ENCODE data around the gene HDAC9. TPM values are rescaled to one million over a fixed set of nuclear protein-coding genes. Genes with fewer than 3 reads are reported as not detected.

The HDAC9 gene
- total and polyA plus RNA-seq, 2 of the 13 experiments (the other 11 are each of a cell fraction or from before 2014, with no cell fraction given) = 0.05 to 0.07 TPM

DNA sequence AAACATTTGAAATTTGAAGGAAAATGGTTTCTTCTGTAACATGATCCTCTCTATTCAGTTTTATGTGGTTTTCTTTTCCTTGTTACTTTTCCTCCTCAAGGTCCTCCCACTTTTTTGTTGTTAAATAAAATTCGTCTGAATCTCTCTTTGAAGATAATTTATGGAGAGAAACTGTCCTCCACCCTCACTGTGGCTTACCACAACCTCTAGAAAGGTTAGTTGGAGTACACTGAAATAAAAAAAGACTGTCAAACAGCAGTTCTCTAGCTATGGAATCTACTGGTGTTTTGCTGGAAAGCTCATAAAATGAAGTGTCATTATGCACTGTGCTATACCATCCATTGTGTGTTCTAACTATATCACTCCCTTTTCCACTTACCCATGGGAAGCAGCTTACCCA, 189.4 kb downstream of the HDAC9 start:
- Histone ChIP-seq H3K4me3 (replicated peaks in 1 of 3; ENCODE audit: insufficient read depth in 1 of 3, low read depth in 2 of 3, low read length in 3 of 3) (no peak overlapping the region), H3K9me3 (ENCODE audit: low read length) (peaks cover 5% of the 10 kb centered on the region; the same call in 1 of the 2 replicates), H2AFZ (ENCODE audit: low read length) (no peak overlapping the region), H3K27ac (ENCODE audit: extremely low read length, insufficient read depth, low read length) (no peak overlapping the region), H3K4me2 (ENCODE audit: low read depth, low read length) (no peak overlapping the region), H3K79me2 (ENCODE audit: insufficient read depth, low read length) (no peaks in the 10 kb centered on the region), H3K27me3 (ENCODE audit: control insufficient read depth in 1 of 2, insufficient read depth in 2 of 2, low read length in 2 of 2) (no peaks in the 10 kb centered on the region), H3K9ac (ENCODE audit: insufficient read depth, low read depth, low read length) (no peak overlapping the region), H4K20me1 (ENCODE audit: insufficient read depth, low read length) (no peaks in the 10 kb centered on the region), H3K4me1 (ENCODE audit: insufficient read depth, low read length) (no peaks in the 10 kb centered on the region), H3K36me3 (replicated peaks in 1 of 2; ENCODE audit: control insufficient read depth in 1 of 2, insufficient read depth in 2 of 2, low read length in 2 of 2) (no peaks in the 10 kb centered on the region)
- in situ Hi-C loops (cut with HindIII; ENCODE audit: extremely low pct_ligation_motif_present, low pct_unique_long_range_greater_than_20kb) = no loop called here
- TF ChIP-seq ZNF30 (CRISPR knock-in tag; IDR thresholded peaks at IDR 0.05) (no peak), ZNF713 (CRISPR knock-in tag; IDR thresholded peaks at IDR 0.05) (no peak), SKI (IDR thresholded peaks at IDR 0.05; ENCODE audit: partially characterized antibody) (no peak), TRAFD1 (CRISPR knock-in tag; IDR thresholded peaks at IDR 0.05; ENCODE audit: borderline replicate concordance) (no peak)
- DNase-seq (ENCODE audit: low spot score) (no peak), ATAC-seq (no peak), FAIRE-seq (no peak)
- POLR2A ChIA-PET = no interaction called here
- no TSS peak for BruUV-seq (replicated peaks)
- WGBS (ENCODE audit: low lambda C conversion rate) = 0% methylated on average over 1 of the region's 1 CpG
- CTCF ChIA-PET (ENCODE audit: low intra/inter-chr PET ratio, low total read pairs) = no interaction called here
- intact Hi-C loops (cut with micrococcal nuclease; ENCODE audit: unreplicated experiment) = no loop called here

GRCh38 chr7:18685971-18686370, 190.4 kb downstream of the HDAC9 start:
- Histone ChIP-seq H4K20me1 (ENCODE audit: insufficient read depth, low read length) (no peaks in the 10 kb centered on the region), H3K27me3 (ENCODE audit: control insufficient read depth in 1 of 2, insufficient read depth in 2 of 2, low read length in 2 of 2) (no peaks in the 10 kb centered on the region), H3K27ac (ENCODE audit: extremely low read length, insufficient read depth, low read length) (no peak overlapping the region), H3K9ac (ENCODE audit: insufficient read depth, low read depth, low read length) (no peak overlapping the region), H3K4me3 (replicated peaks in 1 of 3; ENCODE audit: insufficient read depth in 1 of 3, low read depth in 2 of 3, low read length in 3 of 3) (no peak overlapping the region), H3K79me2 (ENCODE audit: insufficient read depth, low read length) (no peaks in the 10 kb centered on the region), H3K9me3 (ENCODE audit: low read length) (peaks cover 5% of the 10 kb centered on the region; the same call in 1 of the 2 replicates), H3K4me1 (ENCODE audit: insufficient read depth, low read length) (no peaks in the 10 kb centered on the region), H3K4me2 (ENCODE audit: low read depth, low read length) (no peak overlapping the region), H2AFZ (ENCODE audit: low read length) (no peak overlapping the region), H3K36me3 (replicated peaks in 1 of 2; ENCODE audit: control insufficient read depth in 1 of 2, insufficient read depth in 2 of 2, low read length in 2 of 2) (no peaks in the 10 kb centered on the region)
- intact Hi-C loops (cut with micrococcal nuclease; ENCODE audit: unreplicated experiment) (no loop called here), in situ Hi-C loops (cut with HindIII; ENCODE audit: extremely low pct_ligation_motif_present, low pct_unique_long_range_greater_than_20kb) (no loop called here)
- FAIRE-seq (no peak), DNase-seq (ENCODE audit: low spot score) (no peak), ATAC-seq (no peak)
- ChIA-PET CTCF (ENCODE audit: low intra/inter-chr PET ratio, low total read pairs) (no interaction called here), POLR2A (no interaction called here)
- BruUV-seq (replicated peaks) = no TSS peak
- TF ChIP-seq FOXC1 (CRISPR knock-in tag; IDR thresholded peaks at IDR 0.05; ENCODE audit: borderline replicate concordance) = no peak
- TF ChIP-seq ZNF883 (CRISPR knock-in tag; IDR thresholded peaks at IDR 0.05; ENCODE audit: not compliant biosample characterization) = no peak
- no peak for TF ChIP-seq NCOA5 (CRISPR knock-in tag; IDR thresholded peaks at IDR 0.05)
- no peak for TF ChIP-seq HNRNPK (IDR thresholded peaks at IDR 0.05; ENCODE audit: low read depth, low read length, poor library complexity, severe bottlenecking)
- no peak for TF ChIP-seq ZNF34 (CRISPR knock-in tag; IDR thresholded peaks at IDR 0.05; ENCODE audit: borderline replicate concordance)
- TF ChIP-seq ZNF496 (CRISPR knock-in tag; IDR thresholded peaks at IDR 0.05; ENCODE audit: insufficient replicate concordance) = no peak
- TF ChIP-seq NCOR1 (IDR thresholded peaks at IDR 0.05; ENCODE audit: borderline replicate concordance, low read length) = no peak
- TF ChIP-seq, protein P1, sequence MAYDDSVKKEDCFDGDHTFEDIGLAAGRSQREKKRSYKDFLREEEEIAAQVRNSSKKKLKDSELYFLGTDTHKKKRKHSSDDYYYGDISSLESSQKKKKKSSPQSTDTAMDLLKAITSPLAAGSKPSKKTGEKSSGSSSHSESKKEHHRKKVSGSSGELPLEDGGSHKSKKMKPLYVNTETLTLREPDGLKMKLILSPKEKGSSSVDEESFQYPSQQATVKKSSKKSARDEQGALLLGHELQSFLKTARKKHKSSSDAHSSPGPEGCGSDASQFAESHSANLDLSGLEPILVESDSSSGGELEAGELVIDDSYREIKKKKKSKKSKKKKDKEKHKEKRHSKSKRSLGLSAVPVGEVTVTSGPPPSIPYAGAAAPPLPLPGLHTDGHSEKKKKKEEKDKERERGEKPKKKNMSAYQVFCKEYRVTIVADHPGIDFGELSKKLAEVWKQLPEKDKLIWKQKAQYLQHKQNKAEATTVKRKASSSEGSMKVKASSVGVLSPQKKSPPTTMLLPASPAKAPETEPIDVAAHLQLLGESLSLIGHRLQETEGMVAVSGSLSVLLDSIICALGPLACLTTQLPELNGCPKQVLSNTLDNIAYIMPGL (CRISPR knock-in tag; IDR thresholded peaks at IDR 0.05; ENCODE audit: borderline replicate concordance in 1 of 2, low read depth in 1 of 2) = no peak
- no peak for TF ChIP-seq ZNF207 (IDR thresholded peaks at IDR 0.05; ENCODE audit: borderline replicate concordance)
- no peak for TF ChIP-seq ZNF546 (CRISPR knock-in tag; conservative IDR thresholded peaks at IDR 0.05)
- no peak for TF ChIP-seq ZNF776 (CRISPR knock-in tag; IDR thresholded peaks at IDR 0.05)
- no peak for TF ChIP-seq ZFP36L2 (CRISPR knock-in tag; IDR thresholded peaks at IDR 0.05)
- no peak for TF ChIP-seq CENPX (CRISPR knock-in tag; IDR thresholded peaks at IDR 0.05)
